ENCODE measurements around the gene RSPH10B2.
"Not testable (repeated sequence)": the region's sequence is repeated elsewhere in the genome, so short reads cannot be mapped to it uniquely, and the experiment has no call there.

The RSPH10B2 gene

GRCh38 chr7:6843654-6844053 lies 89.8 kb downstream of the RSPH10B2 start:
- not testable (repeated sequence) for DNase-seq

GRCh38 chr7:6845971-6846449 lies 92.1 kb downstream of the RSPH10B2 start:
- not testable (repeated sequence) for DNase-seq

- DNase-seq: not testable (repeated sequence)
Measured at GRCh38 chr7:6847751-6848150, 93.8 kb downstream of the RSPH10B2 start.

All from activated naive CD4-positive, alpha-beta T cell (primary cell).